ENCODE measurements around the gene TRIM46. TPM values are rescaled to one million over a fixed set of nuclear protein-coding genes. Genes with fewer than 3 reads are reported as not detected.
A peak's percentile ranks its signal among the peaks of the same experiment; 100 is the strongest.
"Not testable (repeated sequence)": the region's sequence is repeated elsewhere in the genome, so short reads cannot be mapped to it uniquely, and the experiment has no call there.

The TRIM46 gene
- total RNA-seq, 1 donor from 2014 or later: 0.22 TPM

DNA sequence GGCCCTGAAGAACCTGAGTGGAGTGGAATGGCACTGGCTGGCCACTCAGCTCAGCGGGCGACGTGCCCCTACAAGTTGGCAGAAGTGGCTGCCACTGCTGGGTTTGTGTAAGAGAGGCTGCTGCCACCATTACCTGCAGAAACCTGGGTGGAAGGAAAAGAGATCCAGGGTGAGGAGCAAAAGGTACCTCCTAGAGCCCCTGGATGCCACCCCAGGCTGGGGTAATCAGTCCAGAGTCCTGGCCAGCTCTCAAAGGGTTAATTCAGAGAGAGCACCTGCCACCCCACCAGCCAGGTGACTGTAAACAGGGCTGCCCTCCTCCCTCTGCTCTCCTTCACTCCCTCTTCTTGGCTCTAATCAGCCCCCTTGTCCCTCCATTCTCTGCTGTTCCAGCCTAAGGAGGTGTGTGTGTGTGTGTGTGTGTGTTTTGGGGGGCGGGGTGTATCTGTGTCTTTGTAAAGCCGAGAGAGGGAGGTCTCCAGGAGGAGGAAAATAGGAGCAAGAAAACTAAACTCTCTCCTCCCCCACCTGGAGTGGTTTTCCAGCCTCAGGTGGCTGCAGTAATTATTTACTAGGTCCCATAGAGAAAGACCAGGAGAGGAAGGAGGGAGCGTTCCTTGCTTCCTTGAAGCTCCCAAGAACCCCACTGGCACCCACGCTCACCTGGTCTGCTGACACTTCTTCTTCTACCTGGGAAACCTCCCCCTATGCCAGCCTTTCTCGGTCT, 12.6 kb downstream of the TRIM46 start:
- no peak for DNase-seq (ENCODE audit: low spot score)

- no peak for DNase-seq (ENCODE audit: low spot score)
Measured at GRCh38 chr1:155186794-155187455, 13.3 kb downstream of the TRIM46 start.

- DNase-seq (ENCODE audit: low spot score): no peak
Measured at GRCh38 chr1:155187456-155187891, 13.8 kb downstream of the TRIM46 start.

GRCh38 chr1:155188268-155188667, 14.6 kb downstream of the TRIM46 start:
- DNase-seq (ENCODE audit: low spot score): no peak

- not testable (repeated sequence) for DNase-seq (ENCODE audit: low spot score)
Measured at GRCh38 chr1:155189926-155190325, 16.3 kb downstream of the TRIM46 start.

DNA sequence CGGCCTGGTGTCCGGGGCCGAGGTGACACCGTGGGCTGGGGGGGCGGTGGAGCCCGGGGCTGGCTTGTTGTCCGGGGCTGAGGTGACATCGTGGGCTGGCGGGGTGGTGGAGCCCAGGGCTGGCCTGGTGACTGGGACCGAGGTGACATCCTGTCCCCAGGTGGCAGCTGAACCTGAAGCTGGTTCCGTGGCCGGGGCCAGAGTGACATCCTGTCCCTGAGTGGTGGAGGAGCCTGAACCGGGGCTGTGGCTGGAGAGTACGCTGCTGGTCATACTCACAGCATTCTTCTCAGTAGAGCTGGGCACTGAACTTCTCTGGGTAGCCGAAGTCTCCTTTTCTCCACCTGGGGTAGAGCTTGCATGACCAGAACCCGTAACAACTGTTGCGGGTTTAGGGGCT, 18.3 kb downstream of the TRIM46 start:
- no peak for DNase-seq (ENCODE audit: low spot score)

DNA sequence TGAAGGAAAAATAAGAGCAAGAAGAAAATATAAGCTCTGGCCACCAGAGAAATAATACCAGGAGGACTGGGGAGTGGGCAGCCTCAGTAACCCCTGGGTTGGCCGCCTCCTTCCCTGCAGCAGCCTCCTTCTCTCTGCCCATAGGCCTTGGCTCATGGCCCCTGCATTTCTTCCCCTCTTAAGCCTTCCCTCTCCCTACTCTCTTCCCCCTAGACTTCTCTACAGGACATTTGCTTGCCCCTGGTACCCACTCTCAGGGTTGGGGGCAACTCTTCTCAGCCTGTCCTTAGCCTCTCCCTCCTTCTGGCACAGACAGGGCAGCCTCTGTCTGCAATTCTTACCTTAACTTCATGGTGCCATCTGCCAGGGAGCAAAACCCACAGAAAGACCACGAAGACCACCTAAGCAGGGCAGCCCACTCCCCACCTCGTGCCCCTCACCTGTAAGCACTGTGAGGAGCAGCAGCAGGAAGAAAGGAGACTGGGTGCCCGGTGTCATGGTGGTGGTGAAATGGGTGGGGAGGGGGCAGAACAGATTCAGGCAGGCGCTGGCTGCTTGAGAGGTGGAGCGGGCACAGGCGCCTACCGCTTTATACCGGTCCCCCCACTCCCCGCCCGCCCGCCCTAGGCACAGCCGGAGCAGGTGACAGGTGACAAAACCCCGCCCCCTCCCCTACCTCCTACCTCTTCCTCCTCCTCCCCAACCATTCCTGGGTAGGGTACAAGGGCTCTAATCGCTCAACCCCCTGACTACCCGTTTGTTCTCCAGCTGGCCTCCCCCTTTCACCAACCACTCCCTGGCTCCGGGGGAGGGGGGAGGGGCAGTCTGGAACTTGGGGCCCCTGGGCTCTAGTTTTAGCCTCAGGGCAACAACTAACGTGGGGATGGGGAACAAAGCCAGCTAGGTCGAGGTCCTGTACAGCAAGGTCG, 19.0 kb downstream of the TRIM46 start:
- DNase-seq (ENCODE audit: low spot score): no peak

- DNase-seq (ENCODE audit: low spot score): peak; percentile 96
Measured at GRCh38 chr1:155193275-155193990, 19.8 kb downstream of the TRIM46 start.

- not testable (repeated sequence) for DNase-seq (ENCODE audit: low spot score)
Measured at GRCh38 chr1:155193991-155194240, 20.3 kb downstream of the TRIM46 start.

- no peak for DNase-seq (ENCODE audit: low spot score)
Measured at GRCh38 chr1:155195201-155196102, 21.8 kb downstream of the TRIM46 start.

- no peak for DNase-seq (ENCODE audit: low spot score)
Measured at GRCh38 chr1:155196103-155196892, 22.6 kb downstream of the TRIM46 start.

DNA sequence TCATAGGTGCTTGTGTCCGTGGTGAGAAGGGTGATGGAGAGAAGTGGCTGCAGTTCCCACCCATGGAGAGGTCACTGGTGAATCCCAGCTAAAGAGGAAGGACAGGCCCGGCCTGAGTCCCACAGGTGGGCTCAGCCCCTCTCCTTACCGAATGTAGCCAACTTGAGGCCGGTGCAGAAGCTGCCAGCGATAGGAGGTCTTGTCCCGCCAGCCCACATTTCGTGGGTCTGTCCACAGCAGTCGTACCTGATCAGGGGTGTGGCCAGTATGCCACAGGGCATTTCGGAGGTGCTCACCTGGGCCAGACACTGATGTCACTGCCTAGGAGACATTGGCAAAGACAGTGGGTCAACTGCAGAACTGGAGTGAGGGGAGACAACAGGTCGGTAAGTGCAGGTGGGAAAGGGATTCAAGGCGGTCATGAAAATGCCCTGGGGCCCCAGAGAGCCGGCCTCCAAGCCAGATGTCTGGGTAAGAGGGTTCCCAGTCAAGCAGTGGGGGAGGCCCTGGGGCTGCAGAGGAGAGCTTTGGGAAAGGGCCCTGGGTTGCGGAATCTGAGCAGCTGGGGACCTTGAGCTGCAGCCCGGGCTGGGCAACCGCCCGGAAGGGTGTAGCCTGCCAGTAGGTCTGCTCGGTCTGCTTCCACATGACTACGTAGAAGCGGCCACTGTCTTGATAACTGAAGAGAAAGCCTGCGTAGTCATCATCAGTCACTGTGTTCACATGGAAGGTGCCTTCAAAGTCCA, 23.4 kb downstream of the TRIM46 start:
- DNase-seq (ENCODE audit: low spot score): no peak

- DNase-seq (ENCODE audit: low spot score): no peak
Measured at GRCh38 chr1:155197901-155198546, 24.4 kb downstream of the TRIM46 start.

- no peak for DNase-seq (ENCODE audit: low spot score)
Measured at GRCh38 chr1:155198547-155198906, 24.9 kb downstream of the TRIM46 start.

- DNase-seq (ENCODE audit: low spot score): no peak
Measured at GRCh38 chr1:155199792-155200191, 26.1 kb downstream of the TRIM46 start.

- no peak for DNase-seq (ENCODE audit: low spot score)
Measured at GRCh38 chr1:155200920-155201319, 27.3 kb downstream of the TRIM46 start.

GRCh38 chr1:155202198-155202597, 28.5 kb downstream of the TRIM46 start:
- no peak for DNase-seq (ENCODE audit: low spot score)

Measured in mesenteric fat pad (tissue), 1 donor.